HEK293 (cell line): ENCODE measurements around the gene TJP3.

Experiments used
- CTCF ChIA-PET: fragments of 350-600 bp; formaldehyde crosslinking; extraction: SDS; loops from one replicate; lab custom pipeline; 2021; ENCODE audit warnings: antibody characterized with exemption; lab: Yijun Ruan, JAX
- POLR2A ChIA-PET: fragments of 300-600 bp; formaldehyde crosslinking; extraction: SDS; loops from one replicate; lab custom pipeline; 2020; ENCODE audit warnings: antibody characterized with exemption, inconsistent platforms; lab: Yijun Ruan, JAX
- H3K27ac ChIP-seq: fragments of 200-500 bp; sonication (Bioruptor generic); 2 replicates; pipeline ENCODE4 v1.5.1; 2014; ENCODE audit warnings: low read depth, low read length, control low read depth, inconsistent platforms; ENCODE audit errors: extremely low read depth
- H3K36me3 ChIP-seq, 2 experiments: fragments of 200-500 bp in 1 of 2; sonication (Bioruptor generic) in 1 of 2; 1 replicate in 1 of 2; 2 replicates in 1 of 2; pipeline ENCODE4 v1.5.1; 2014 to 2017; ENCODE audit warnings: inconsistent platforms in 2 of 2, low read length in 2 of 2; ENCODE audit not compliant: control insufficient read depth in 2 of 2, insufficient read depth in 1 of 2
- H3K4me1 ChIP-seq: fragments of 200-500 bp; sonication (Bioruptor generic); 2 replicates; pipeline ENCODE4 v1.5.1; 2014; ENCODE audit warnings: mild to moderate bottlenecking, low read length, inconsistent platforms; ENCODE audit not compliant: control insufficient read depth, insufficient read depth
- H3K4me3 ChIP-seq: 2 replicates; pipeline ENCODE4 v1.5.1; 2011; ENCODE audit warnings: low read depth, mild to moderate bottlenecking, control low read depth, low read length, moderate library complexity
- H3K9me3 ChIP-seq: fragments of 200-500 bp; sonication (Bioruptor generic); 2 replicates; pipeline ENCODE4 v1.5.1; 2014; ENCODE audit warnings: low read depth, low read length, inconsistent platforms; ENCODE audit not compliant: control insufficient read depth, insufficient read depth
- EGR2 ChIP-seq: fragments of 450-650 bp; formaldehyde crosslinking; IDR thresholded peaks from 2 replicates; pipeline ENCODE4 v1.5.1; 2016; ENCODE audit warnings: low read depth, missing biosample characterization, missing genetic modification characterization
- GLIS1 ChIP-seq: fragments of 450-650 bp; formaldehyde crosslinking; IDR thresholded peaks from 2 replicates; pipeline ENCODE4 v1.5.1; 2016; ENCODE audit warnings: missing biosample characterization, missing genetic modification characterization
- GLIS2 ChIP-seq: fragments of 450-650 bp; formaldehyde crosslinking; IDR thresholded peaks from 2 replicates; pipeline ENCODE4 v1.5.1; 2016; ENCODE audit warnings: missing biosample characterization, missing genetic modification characterization
- IKZF3 ChIP-seq: fragments of 450-650 bp; IDR thresholded peaks from 2 replicates; pipeline ENCODE4 v1.5.0; 2018; ENCODE audit warnings: missing biosample characterization, mild to moderate bottlenecking, missing genetic modification characterization, moderate library complexity
- KLF7 ChIP-seq: fragments of 450-650 bp; formaldehyde crosslinking; IDR thresholded peaks from 2 replicates; pipeline ENCODE4 v1.5.1; 2016; ENCODE audit warnings: missing biosample characterization, missing genetic modification characterization, borderline replicate concordance
- SALL2 ChIP-seq: fragments of 450-650 bp; formaldehyde crosslinking; IDR thresholded peaks from 2 replicates; pipeline ENCODE4 v1.5.0; 2017; ENCODE audit warnings: missing biosample characterization, mild to moderate bottlenecking, missing genetic modification characterization, borderline replicate concordance
- ZBTB26 ChIP-seq: fragments of 450-650 bp; formaldehyde crosslinking; optimal IDR thresholded peaks from 2 replicates; pipeline ENCODE3; 2016; ENCODE audit warnings: missing biosample characterization, mild to moderate bottlenecking, missing genetic modification characterization
- ZEB2 ChIP-seq: fragments of 450-650 bp; formaldehyde crosslinking; IDR thresholded peaks from 2 replicates; pipeline ENCODE4 v1.5.1; 2016; ENCODE audit warnings: missing biosample characterization, missing genetic modification characterization
- ZNF423 ChIP-seq: fragments of 450-650 bp; formaldehyde crosslinking; IDR thresholded peaks from 2 replicates; pipeline ENCODE4 v1.5.1; 2016; ENCODE audit warnings: missing biosample characterization, missing genetic modification characterization
- ZNF433 ChIP-seq: fragments of 450-650 bp; formaldehyde crosslinking; IDR thresholded peaks from 2 replicates; pipeline ENCODE4 v1.5.1; 2016; ENCODE audit warnings: missing biosample characterization, missing genetic modification characterization, low read depth
- ZNF548 ChIP-seq: fragments of 450-650 bp; formaldehyde crosslinking; IDR thresholded peaks from 2 replicates; pipeline ENCODE4 v1.5.1; 2016; ENCODE audit warnings: missing biosample characterization, missing genetic modification characterization
- ZNF558 ChIP-seq: fragments of 450-650 bp; formaldehyde crosslinking; IDR thresholded peaks from 2 replicates; pipeline ENCODE4 v1.5.1; 2016; ENCODE audit warnings: missing biosample characterization, missing genetic modification characterization
- ZNF561 ChIP-seq: fragments of 450-650 bp; IDR thresholded peaks from 2 replicates; pipeline ENCODE4 v1.5.1; 2018; ENCODE audit warnings: missing biosample characterization, missing genetic modification characterization, borderline replicate concordance
- ZNF596 ChIP-seq: fragments of 450-650 bp; IDR thresholded peaks from 2 replicates; pipeline ENCODE4 v1.5.0; 2018; ENCODE audit warnings: missing biosample characterization, mild to moderate bottlenecking, missing genetic modification characterization, moderate library complexity
- ZNF600 ChIP-seq: fragments of 450-650 bp; formaldehyde crosslinking; IDR thresholded peaks from 2 replicates; pipeline ENCODE4 v1.5.1; 2016; ENCODE audit warnings: missing biosample characterization, missing genetic modification characterization
- ZNF747 ChIP-seq: fragments of 450-650 bp; formaldehyde crosslinking; IDR thresholded peaks from 2 replicates; pipeline ENCODE4 v1.5.1; 2016; ENCODE audit warnings: missing biosample characterization, missing genetic modification characterization
- ZNF76 ChIP-seq: fragments of 450-650 bp; formaldehyde crosslinking; IDR thresholded peaks from 2 replicates; pipeline ENCODE4; 2016; ENCODE audit warnings: low read depth, missing biosample characterization, missing genetic modification characterization, borderline replicate concordance
- ZNF777 ChIP-seq: fragments of 450-650 bp; formaldehyde crosslinking; IDR thresholded peaks from 2 replicates; pipeline ENCODE4 v1.5.1; 2017; ENCODE audit warnings: missing biosample characterization, missing genetic modification characterization, borderline replicate concordance
- ZSCAN30 ChIP-seq: fragments of 450-650 bp; IDR thresholded peaks from 2 replicates; pipeline ENCODE4 v1.5.1; 2018; ENCODE audit warnings: missing biosample characterization, mild to moderate bottlenecking, missing genetic modification characterization, moderate library complexity
- TF ChIP-seq, protein P1 (sequence below): fragments of 450-650 bp; formaldehyde crosslinking; IDR thresholded peaks from 2 replicates; pipeline ENCODE4 v1.5.1; 2016; ENCODE audit warnings: missing biosample characterization, missing genetic modification characterization
- TF ChIP-seq, protein P2 (sequence below): fragments of 450-650 bp; formaldehyde crosslinking; IDR thresholded peaks from 2 replicates; pipeline ENCODE4 v1.5.1; 2016; ENCODE audit warnings: missing biosample characterization, missing genetic modification characterization
- TF ChIP-seq, protein P3 (sequence below): IDR thresholded peaks from 2 replicates; pipeline ENCODE4 v1.6.1; 2011; ENCODE audit warnings: mild to moderate bottlenecking, low read depth, low read length, borderline replicate concordance

Gene TJP3

GRCh38 chr19:3687774-3688706 lies 20.1 kb upstream of the TJP3 start (continued):
- TF ChIP-seq ZNF423 (tag by site-specific recombination) (0 out of 2 replicates have a peak, but pooled peaks have one; percentile 31), ZBTB26 (peak; percentile 34), GLIS2 (peak; percentile 70), ZNF561 (tag by site-specific recombination) (peak; percentile 91), ZNF433 (tag by site-specific recombination) (no peak), EGR2 (tag by site-specific recombination) (peak; percentile 65), ZEB2 (tag by site-specific recombination) (0 out of 2 replicates have a peak, but pooled peaks have one; percentile 8), ZNF596 (no peak), GLIS1 (tag by site-specific recombination) (peak; percentile 96), ZNF558 (tag by site-specific recombination) (no peak), ZNF600 (tag by site-specific recombination) (peak; percentile 51; the same call in 1 of the 2 replicates), IKZF3 (tag by site-specific recombination) (peak; percentile 50; the same call in 1 of the 2 replicates)
- TF ChIP-seq, protein P1, sequence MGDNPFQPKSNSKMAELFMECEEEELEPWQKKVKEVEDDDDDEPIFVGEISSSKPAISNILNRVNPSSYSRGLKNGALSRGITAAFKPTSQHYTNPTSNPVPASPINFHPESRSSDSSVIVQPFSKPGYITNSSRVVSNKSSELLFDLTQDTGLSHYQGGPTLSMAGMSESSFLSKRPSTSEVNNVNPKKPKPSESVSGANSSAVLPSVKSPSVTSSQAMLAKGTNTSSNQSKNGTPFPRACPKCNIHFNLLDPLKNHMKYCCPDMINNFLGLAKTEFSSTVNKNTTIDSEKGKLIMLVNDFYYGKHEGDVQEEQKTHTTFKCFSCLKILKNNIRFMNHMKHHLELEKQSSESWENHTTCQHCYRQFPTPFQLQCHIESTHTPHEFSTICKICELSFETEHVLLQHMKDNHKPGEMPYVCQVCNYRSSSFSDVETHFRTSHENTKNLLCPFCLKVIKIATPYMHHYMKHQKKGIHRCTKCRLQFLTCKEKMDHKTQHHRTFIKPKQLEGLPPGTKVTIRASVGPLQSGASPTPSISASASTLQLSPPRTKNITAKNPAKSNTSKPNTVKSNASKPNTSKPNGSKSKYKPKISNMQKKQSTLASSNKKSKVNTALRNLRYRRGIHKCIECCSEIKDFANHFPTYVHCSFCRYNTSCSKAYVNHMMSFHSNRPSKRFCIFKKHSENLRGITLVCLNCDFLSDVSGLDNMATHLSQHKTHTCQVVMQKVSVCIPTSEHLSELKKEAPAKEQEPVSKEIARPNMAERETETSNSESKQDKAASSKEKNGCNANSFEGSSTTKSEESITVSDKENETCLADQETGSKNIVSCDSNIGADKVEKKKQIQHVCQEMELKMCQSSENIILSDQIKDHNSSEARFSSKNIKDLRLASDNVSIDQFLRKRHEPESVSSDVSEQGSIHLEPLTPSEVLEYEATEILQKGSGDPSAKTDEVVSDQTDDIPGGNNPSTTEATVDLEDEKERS: no peak

DNA sequence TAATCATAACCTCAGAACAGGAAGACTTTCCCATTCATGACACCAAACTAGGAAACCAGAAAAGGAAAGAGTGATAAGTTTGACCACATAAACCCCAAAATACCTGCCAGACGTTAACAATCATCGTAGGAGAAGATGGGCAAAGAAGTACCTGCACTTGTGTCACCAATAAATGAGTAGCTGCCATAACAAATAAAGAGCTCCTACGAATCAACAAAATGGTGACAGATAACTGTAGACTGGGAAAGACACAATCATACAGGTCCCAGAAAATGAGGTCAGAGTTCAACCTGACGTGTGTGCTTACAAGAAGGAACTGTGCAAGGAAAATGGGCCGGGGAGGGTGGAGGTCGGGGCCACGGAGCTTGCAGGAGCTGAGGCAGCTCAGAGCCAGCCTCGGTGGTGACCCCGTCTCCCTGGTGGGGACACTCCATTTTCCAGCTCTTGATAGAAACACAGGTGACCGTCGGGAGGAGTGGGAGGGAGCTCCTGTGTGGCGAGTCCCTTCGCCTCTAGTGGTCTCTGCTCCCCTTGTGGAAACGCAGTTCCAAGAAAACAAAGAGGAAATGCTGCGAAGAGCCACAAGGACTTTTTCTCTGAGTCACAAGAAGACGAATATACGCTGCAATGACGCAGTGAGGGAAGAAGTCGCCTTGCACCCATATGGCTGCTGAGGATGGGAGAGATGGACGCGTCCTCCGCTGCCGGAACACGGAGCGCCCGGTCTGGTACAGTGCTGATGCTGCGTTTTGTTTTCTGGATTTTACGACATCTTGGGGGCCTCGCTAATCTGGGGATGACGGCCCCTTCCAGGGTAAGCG lies 17.4 kb upstream of the TJP3 start:
- H3K27ac ChIP-seq: no peak overlapping the region
- no peak overlapping the region for H3K4me3 ChIP-seq
- CTCF ChIA-PET: interaction anchor here (0.6 to 1.1 kb wide), 6 partner anchors 8 to 219 kb away, joined by 3 to 6 read pairs (median 4); no protein-coding TSS in a partner anchor
- H3K36me3 ChIP-seq: no peaks in the 10 kb centered on the region
- H3K9me3 ChIP-seq: no peaks in the 10 kb centered on the region
- POLR2A ChIA-PET: interaction anchor here (0.5 to 1.0 kb wide), 4 partner anchors 8 to 173 kb away, joined by 3 to 6 read pairs (median 3); no protein-coding TSS in a partner anchor
- peaks cover 5% of the 10 kb centered on the region for H3K4me1 ChIP-seq
- TF ChIP-seq, protein P2, sequence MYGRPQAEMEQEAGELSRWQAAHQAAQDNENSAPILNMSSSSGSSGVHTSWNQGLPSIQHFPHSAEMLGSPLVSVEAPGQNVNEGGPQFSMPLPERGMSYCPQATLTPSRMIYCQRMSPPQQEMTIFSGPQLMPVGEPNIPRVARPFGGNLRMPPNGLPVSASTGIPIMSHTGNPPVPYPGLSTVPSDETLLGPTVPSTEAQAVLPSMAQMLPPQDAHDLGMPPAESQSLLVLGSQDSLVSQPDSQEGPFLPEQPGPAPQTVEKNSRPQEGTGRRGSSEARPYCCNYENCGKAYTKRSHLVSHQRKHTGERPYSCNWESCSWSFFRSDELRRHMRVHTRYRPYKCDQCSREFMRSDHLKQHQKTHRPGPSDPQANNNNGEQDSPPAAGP (tag by site-specific recombination): no peak
- TF ChIP-seq SALL2 (tag by site-specific recombination) (no peak), ZSCAN30 (tag by site-specific recombination) (no peak), KLF7 (tag by site-specific recombination) (no peak), ZNF548 (tag by site-specific recombination) (no peak), ZNF777 (tag by site-specific recombination) (no peak), ZNF600 (tag by site-specific recombination) (0 out of 2 replicates have a peak, but pooled peaks have one; percentile 24), ZNF76 (tag by site-specific recombination) (no peak), ZNF747 (tag by site-specific recombination) (no peak), ZNF558 (tag by site-specific recombination) (peak; percentile 90)
- TF ChIP-seq, protein P3, sequence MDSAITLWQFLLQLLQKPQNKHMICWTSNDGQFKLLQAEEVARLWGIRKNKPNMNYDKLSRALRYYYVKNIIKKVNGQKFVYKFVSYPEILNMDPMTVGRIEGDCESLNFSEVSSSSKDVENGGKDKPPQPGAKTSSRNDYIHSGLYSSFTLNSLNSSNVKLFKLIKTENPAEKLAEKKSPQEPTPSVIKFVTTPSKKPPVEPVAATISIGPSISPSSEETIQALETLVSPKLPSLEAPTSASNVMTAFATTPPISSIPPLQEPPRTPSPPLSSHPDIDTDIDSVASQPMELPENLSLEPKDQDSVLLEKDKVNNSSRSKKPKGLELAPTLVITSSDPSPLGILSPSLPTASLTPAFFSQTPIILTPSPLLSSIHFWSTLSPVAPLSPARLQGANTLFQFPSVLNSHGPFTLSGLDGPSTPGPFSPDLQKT: no peak
- TF ChIP-seq, protein P1: no peak
